ENCODE results near the gene KRTAP9-7. TPM values are rescaled to one million over a fixed set of nuclear protein-coding genes. Genes with fewer than 3 reads are reported as not detected.

KRTAP9-7 gene
- total and polyA plus RNA-seq, 10 of the 15 experiments (the other 5 are each of a cell fraction or from before 2014, with no cell fraction given), result not detected

DNA sequence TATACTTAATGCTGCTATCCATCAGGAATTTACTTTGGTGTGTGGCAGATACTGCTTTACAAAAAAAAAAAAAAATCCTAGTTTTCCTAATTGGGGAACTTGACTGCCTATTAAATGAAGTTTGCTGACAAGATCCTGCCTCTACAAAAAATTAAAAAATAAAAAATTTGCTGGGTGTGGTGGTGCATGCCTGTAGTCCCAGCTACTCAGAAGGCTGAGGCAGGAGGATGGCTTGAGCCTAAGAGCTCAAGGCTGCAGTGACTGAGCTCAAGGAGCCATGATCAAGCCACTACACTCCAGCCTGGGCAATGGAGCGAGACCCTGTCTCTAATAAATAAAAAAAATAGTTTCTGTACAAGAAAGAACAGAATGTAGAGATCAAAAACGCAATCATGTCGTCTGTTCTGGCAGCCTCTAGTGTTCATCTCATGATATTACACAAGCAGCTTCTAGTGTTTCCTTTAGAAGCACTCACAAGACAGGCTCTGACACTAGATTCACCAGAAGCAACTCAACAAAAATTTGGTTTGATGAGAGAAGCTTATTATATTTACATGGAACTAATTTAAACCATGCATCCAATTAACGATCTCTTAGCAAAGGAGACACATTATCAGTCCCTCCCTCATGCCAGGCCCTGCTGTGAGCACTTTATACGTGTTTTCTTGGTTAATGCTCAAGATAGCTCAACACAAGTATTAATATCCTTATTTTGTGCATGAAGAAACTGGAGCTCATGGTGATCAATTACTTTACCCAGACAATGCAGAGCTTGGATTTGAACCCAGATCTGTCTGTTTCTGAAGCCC, 46.8 kb downstream of the KRTAP9-7 start:
- peak; percentile 83 for FAIRE-seq
- H3K9me3 ChIP-seq (replicated peaks; ENCODE audit: control insufficient read depth, insufficient read depth, low read length), result no peaks in the 10 kb centered on the region; the same call in 2 of the 3 replicates
- SMC1A ChIA-PET (ENCODE audit: uncharacterized antibody, unreplicated experiment), result interaction anchor here (0.6 to 1.4 kb wide), 5 partner anchors 9 to 326 kb away, joined by 3 to 6 read pairs (median 4); partner anchors contain the start of gene KRTAP16-1
- ATAC-seq, result peak; percentile 76
- H3K27ac ChIP-seq (ENCODE audit: control insufficient read depth, insufficient read depth), result no peak overlapping the region
- TF ChIP-seq RCOR1 (conservative IDR thresholded peaks at IDR 0.05; ENCODE audit: low read depth, low read length) (no peak), RAD21 (IDR thresholded peaks at IDR 0.05; ENCODE audit: insufficient read depth, low read depth, low read length) (peak; percentile 70), YY1 (IDR thresholded peaks at IDR 0.05; ENCODE audit: low read depth, low read length) (0 out of 2 replicates have a peak, but pooled peaks have one; percentile 35), SMC3 (IDR thresholded peaks at IDR 0.05; ENCODE audit: borderline replicate concordance, low read length) (peak; percentile 61), SIX5 (IDR thresholded peaks at IDR 0.05; ENCODE audit: low read depth, low read length, severe bottlenecking) (no peak), EP300 (IDR thresholded peaks at IDR 0.05; ENCODE audit: borderline replicate concordance in 1 of 2, control insufficient read depth in 1 of 2, low read depth in 2 of 2, low read length in 2 of 2) (no peak), ATF7 (IDR thresholded peaks at IDR 0.05; ENCODE audit: low read depth) (no peak)
- TF ChIP-seq, protein P1, sequence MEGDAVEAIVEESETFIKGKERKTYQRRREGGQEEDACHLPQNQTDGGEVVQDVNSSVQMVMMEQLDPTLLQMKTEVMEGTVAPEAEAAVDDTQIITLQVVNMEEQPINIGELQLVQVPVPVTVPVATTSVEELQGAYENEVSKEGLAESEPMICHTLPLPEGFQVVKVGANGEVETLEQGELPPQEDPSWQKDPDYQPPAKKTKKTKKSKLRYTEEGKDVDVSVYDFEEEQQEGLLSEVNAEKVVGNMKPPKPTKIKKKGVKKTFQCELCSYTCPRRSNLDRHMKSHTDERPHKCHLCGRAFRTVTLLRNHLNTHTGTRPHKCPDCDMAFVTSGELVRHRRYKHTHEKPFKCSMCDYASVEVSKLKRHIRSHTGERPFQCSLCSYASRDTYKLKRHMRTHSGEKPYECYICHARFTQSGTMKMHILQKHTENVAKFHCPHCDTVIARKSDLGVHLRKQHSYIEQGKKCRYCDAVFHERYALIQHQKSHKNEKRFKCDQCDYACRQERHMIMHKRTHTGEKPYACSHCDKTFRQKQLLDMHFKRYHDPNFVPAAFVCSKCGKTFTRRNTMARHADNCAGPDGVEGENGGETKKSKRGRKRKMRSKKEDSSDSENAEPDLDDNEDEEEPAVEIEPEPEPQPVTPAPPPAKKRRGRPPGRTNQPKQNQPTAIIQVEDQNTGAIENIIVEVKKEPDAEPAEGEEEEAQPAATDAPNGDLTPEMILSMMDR (IDR thresholded peaks at IDR 0.05 in 2 of 3, conservative IDR thresholded peaks at IDR 0.05 in 1 of 3; ENCODE audit: control insufficient read depth in 2 of 3, extremely low read depth in 1 of 3, insufficient read depth in 1 of 3, low read depth in 3 of 3, low read length in 3 of 3), result peak; percentile 64 to 80 (median 74)
- TF ChIP-seq, protein P2, sequence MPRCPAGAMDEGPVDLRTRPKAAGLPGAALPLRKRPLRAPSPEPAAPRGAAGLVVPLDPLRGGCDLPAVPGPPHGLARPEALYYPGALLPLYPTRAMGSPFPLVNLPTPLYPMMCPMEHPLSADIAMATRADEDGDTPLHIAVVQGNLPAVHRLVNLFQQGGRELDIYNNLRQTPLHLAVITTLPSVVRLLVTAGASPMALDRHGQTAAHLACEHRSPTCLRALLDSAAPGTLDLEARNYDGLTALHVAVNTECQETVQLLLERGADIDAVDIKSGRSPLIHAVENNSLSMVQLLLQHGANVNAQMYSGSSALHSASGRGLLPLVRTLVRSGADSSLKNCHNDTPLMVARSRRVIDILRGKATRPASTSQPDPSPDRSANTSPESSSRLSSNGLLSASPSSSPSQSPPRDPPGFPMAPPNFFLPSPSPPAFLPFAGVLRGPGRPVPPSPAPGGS (IDR thresholded peaks at IDR 0.05; ENCODE audit: borderline replicate concordance, insufficient read depth, low read depth, low read length, poor library complexity, severe bottlenecking), result no peak
- TF ChIP-seq, protein P3, sequence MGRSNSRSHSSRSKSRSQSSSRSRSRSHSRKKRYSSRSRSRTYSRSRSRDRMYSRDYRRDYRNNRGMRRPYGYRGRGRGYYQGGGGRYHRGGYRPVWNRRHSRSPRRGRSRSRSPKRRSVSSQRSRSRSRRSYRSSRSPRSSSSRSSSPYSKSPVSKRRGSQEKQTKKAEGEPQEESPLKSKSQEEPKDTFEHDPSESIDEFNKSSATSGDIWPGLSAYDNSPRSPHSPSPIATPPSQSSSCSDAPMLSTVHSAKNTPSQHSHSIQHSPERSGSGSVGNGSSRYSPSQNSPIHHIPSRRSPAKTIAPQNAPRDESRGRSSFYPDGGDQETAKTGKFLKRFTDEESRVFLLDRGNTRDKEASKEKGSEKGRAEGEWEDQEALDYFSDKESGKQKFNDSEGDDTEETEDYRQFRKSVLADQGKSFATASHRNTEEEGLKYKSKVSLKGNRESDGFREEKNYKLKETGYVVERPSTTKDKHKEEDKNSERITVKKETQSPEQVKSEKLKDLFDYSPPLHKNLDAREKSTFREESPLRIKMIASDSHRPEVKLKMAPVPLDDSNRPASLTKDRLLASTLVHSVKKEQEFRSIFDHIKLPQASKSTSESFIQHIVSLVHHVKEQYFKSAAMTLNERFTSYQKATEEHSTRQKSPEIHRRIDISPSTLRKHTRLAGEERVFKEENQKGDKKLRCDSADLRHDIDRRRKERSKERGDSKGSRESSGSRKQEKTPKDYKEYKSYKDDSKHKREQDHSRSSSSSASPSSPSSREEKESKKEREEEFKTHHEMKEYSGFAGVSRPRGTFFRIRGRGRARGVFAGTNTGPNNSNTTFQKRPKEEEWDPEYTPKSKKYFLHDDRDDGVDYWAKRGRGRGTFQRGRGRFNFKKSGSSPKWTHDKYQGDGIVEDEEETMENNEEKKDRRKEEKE (IDR thresholded peaks at IDR 0.05), result no peak
- no peaks in the 10 kb centered on the region for H3K79me2 ChIP-seq (ENCODE audit: control insufficient read depth, insufficient read depth, low read length)
- H4K20me1 ChIP-seq (ENCODE audit: control insufficient read depth, insufficient read depth), result no peaks in the 10 kb centered on the region
- H3K4me1 ChIP-seq (ENCODE audit: control insufficient read depth, insufficient read depth, low read length), result no peaks in the 10 kb centered on the region
- no peak overlapping the region for H3K9ac ChIP-seq (ENCODE audit: control insufficient read depth, insufficient read depth, low read length)
- intact Hi-C loops (cut with micrococcal nuclease; ENCODE audit: unreplicated experiment) (loop anchor here (1.0 to 10.0 kb wide), 2 partner anchors 413 to 697 kb away; no protein-coding TSS in a partner anchor), in situ Hi-C loops (cut with MboI) (loop anchor here (5.0 kb wide), 1 partner anchor 410 kb away; no protein-coding TSS in a partner anchor)
- WGBS (ENCODE audit: insufficient coverage, insufficient replicate concordance, low lambda C conversion rate, missing lambda C conversion rate), result 14% methylated on average over 5 of the region's 5 CpGs
- no peak overlapping the region for H3K4me2 ChIP-seq (ENCODE audit: control insufficient read depth, insufficient read depth)
- RAD21 ChIA-PET (ENCODE audit: unreplicated experiment), result interaction anchor here (0.5 to 2.1 kb wide), 6 partner anchors 17 to 1088 kb away, joined by 3 to 8 read pairs (median 4); no protein-coding TSS in a partner anchor
- POLR2A ChIA-PET, result no interaction called here
- no peaks in the 10 kb centered on the region for H3K27me3 ChIP-seq (replicated peaks in 1 of 2; ENCODE audit: control insufficient read depth in 2 of 2, insufficient read depth in 2 of 2, low read length in 1 of 2)
- CTCF ChIA-PET, result interaction anchor here (0.6 to 1.7 kb wide), 24 partner anchors 8 to 1154 kb away, joined by 3 to 14 read pairs (median 4); no protein-coding TSS in a partner anchor
- no TSS peak for BruUV-seq (replicated peaks)
- H3K36me3 ChIP-seq (ENCODE audit: control insufficient read depth in 2 of 2, insufficient read depth in 2 of 2, low read length in 1 of 2), result no peaks in the 10 kb centered on the region
- H2AFZ ChIP-seq (ENCODE audit: control insufficient read depth, low read depth, low read length), result no peak overlapping the region
- DNase-seq (ENCODE audit: low read depth, low spot score), result no peak
- no peak overlapping the region for H3K4me3 ChIP-seq

Data from GM12878 (cell line).